Left renal cortex interstitium (tissue), 4 donors: ENCODE measurements around the gene TMEM132D. TPM values are rescaled to one million over a fixed set of nuclear protein-coding genes. Genes with fewer than 3 reads are reported as not detected.

Experiments used
- DNase-seq, 4 donors: peaks; one replicate each; pipeline ENCODE4 v3.0.0-alpha.2; 2013; ENCODE audit warnings: low read depth in 4 of 4, low spot score in 2 of 4, missing footprints in 1 of 4
- polyA plus RNA-seq, 4 donors: library from polyadenylated mRNA; unstranded; fragments of 120-200 nt; gene quantifications; one replicate each; pipeline ENCODE4 v1.2.1, GENCODE V29; 2013; ENCODE audit not compliant: insufficient read length in 4 of 4

Gene TMEM132D
- polyA plus RNA-seq, 4 donors, result 1.2 to 2.3 (median 2.0) TPM

DNA sequence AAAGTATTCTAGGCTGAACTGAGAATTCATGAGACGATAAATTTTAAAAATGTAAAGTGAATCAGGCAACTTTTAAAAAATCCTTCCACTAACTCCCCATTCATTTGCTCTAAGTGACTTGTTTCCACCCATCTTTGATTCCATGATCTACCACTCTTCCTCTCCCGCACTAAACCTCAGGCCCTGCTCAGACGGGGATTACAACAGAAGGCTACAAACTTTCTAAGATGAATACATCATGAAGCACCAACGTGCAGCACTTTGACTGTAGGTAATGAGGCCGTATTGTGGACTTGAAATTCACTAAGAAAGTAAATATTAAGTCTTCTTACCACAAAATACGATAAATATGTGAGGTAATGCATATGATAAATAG is 30.0 kb downstream of the TMEM132D start:
- DNase-seq, result no peak

DNA sequence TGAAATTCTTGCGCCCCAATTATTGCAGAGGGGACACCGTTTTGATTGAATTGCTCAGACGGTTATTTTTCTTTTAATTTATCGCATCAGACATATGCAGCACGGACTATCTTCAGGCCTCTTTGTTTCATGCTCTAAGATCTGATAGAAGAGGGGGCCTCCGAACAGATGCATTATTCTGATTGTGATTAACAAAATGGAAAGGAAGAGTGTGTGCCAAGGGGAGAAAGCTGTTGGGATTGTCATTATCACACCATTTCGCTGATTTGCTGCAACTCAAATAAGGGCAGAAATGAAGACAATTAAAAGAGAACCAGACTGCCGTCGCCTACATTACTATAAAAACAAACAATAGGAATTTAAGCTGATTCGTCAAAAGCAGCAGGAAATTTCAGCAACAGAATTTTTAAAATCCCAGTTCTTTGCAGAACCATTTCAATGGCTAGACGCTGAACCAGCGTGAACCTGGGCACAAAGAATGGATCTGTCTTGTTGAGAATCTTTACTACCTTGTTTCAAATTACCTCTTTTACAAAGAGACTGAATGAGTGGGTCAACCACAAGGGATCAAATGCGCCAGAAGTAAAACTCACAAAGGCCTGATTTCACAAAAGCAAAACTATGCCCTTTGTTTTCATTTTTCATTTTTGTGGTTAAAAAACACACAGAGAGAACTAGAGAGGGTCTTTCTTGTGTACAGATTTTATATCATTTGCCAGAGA is 30.6 kb downstream of the TMEM132D start:
- no peak for DNase-seq

DNA sequence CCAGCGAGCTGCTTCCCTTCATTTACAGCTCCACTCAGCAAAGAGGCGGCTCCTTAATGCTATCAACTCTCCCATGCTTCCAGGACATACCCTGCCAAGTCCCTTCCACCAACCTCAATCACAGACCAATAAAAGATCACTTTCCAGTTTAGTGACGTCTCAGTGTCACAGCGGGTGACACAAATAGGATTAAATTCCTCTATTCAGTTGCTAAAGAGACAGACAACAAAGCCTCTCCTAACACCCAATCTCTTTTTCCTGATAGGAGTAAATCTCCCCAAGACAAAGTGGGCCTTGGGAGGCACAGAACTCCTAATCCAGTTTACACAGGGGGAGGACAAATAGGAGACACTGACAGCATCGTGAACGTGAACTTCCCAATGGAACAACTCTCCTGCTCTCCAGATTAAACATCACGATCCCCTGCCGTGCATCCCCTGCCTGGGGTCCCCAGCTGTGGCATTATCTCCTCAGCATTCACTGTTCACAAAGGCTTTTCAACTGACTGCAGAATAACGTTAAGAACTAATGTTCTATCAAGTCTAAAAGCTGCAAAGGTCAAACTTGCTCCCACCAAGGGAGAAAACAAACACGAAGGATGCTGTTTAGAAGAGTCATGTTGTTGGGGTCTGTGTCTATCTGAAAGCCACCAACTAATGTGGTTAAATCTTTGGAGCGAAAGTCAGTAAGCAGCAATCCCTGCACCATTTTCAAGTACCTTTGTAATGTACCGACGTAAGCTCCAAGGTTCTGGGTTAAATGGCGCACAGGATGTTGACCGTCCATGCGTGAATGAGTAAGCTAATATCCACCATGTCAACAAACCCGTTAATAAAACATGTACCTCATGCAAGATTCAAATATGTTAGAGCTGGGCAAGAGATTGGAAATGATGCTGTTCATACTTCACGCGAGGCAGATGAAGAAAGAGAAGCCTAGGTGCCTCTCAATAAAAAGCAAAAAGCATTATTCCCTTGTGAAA is 31.5 kb downstream of the TMEM132D start:
- DNase-seq, result no peak

DNA sequence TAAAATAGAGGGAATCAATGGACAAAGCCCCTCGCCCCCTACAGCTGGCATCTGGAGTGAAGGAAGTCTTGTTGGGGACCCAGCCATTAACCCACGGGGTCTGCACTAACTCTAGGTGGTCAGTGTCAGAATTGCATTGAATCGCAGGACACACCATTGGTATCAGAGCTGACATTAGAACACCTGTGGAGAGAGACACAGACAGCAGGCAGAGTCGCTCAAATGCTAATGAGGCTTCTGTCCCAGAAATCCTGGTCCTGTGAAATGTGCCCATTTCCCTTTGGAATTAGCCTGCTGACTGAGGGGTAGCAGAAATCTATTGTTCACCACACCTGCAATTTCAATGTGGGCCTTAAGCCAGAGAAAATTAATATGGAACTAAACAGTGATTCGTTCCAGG is 33.0 kb downstream of the TMEM132D start:
- DNase-seq, result no peak

DNA sequence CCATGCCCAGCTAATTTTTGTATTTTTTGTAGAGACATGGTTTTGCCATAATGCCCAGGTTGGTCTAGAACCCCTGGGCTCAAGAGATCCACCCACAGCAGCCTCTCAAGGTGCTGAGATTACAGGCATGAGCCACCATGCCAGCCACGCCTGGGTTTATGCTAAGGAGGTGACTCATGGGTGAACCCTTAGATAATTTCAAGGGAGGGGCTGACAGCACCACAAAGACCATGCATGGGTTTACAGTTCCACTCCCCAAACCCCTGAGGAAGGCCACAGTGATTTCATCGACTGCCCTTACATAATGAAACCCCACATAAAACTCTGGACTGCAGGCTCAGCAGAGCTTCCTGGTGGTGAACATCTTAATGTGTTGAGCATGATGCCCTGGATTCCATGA is 33.7 kb downstream of the TMEM132D start:
- no peak for DNase-seq

DNA sequence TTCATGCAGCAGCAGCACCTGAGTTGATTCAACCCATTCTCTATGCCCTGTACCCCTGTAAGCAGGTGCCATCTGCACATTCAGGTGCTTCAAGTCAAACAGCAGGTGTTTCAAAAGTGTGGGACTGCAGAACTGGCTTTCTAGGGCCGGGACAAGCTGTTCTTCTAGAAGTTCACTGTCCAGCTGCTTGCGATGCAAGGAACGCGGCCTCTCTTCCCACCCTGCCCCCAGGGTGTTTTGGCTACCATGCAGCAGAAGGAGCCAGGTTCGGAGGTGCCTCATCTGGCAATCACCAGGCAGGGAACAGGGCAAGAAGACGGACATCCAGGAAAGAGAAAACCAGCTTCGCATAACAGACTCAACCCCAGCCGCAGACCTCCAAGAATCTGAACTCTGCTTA is 35.2 kb downstream of the TMEM132D start:
- DNase-seq, result no peak

DNA sequence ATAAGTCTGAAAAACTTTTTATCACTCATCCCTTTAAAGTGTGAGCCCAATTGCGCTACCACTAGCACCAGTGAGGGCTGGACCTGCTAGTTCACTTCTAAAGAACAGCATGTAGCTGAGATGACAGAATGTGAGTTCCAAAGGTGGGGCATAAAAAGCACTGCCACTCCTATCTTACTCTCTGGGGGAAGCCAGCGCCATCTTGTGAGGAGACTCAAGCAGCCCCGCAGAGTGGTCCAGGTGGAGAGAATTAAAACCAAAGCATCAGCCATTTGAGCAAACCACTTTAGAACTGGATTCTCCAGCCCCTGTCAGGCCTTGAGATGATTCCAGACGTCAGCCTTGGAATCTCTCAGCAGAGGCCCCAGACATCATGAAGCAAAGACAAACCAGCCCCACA is 39.9 kb downstream of the TMEM132D start:
- DNase-seq, result no peak

DNA sequence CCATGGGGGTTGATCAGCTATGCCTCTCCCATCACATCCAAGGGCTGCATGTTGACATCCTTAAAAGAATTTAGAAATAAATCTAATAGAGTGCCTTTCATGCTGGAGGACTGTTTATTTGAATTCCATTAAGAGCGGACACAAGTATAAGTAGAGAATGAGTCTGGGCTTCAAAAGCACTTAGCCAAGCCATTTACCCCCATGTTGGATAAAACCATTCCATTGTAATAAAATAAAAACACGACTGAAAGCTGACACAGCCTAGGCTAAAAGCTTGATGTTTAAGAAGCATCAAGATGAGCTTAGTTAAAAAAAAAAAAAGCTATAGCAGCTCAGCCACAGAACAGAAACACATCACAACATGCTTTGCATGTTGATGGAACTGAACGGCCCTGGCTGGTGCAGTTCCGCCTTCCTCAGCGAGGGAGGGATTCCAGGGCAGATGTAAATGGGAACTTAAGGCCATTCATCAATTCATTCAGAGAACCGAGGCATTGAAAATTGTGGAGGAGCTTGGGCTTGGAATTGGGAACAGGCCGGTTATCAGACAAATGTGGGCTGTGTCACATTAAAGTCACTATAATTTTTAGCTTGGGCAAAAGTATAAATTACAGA is 41.2 kb downstream of the TMEM132D start:
- no peak for DNase-seq

DNA sequence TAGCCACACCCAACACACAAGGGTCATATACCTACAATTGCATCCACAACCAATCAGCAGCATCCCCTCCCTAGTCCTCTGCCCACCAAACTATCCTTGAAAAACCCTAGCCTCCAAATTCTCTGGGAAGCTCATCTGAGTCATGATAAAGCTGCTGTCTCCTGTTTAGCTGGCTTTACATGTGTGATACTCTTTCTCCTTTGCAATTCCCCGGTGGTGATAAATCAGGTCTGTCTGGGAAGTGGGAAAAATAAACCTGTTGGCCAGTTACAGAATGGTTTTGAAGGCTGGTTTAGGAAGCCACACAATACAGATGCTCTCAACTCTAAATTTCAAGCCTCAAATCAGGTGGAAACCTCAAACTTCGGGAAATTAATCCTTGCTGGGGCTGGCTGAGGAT is 41.9 kb downstream of the TMEM132D start:
- no peak for DNase-seq

DNA sequence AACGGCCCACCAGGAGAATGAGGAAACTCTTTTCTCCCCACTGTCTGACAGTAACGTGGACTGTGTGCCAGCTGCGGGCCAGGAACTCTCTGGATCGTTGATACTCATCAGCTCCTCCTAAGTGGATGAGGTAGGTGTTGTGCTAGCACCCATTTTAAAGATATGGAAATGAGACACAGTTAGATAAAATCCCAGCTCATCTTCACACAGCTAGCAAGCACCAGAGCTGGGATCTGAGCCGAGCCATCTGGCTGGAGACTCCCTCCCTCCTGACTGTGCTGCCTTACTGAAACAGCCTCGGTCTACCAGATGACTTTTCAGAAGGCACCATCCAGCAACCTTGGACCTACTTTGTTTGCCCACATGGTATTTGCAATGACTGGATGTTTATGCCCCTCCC is 49.2 kb downstream of the TMEM132D start:
- no peak for DNase-seq

DNA sequence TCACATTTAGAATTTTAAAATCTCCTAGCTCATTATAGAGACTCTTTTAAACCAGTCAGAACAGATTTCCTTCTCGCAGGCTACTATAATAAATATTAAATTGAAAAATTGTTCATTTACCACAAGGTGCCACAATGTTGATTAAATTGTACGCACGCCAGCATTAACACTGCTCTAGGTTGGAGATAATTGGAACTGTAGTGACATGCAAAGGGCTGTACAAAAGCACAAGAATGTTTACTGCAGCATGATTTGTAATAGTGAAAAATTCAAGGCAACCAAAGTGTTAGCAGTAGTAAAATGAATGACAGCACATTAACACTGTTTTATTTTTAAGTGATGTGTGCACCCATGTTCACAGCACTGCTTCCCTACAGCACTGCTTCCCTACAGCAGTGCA is 52.5 kb downstream of the TMEM132D start:
- DNase-seq, result no peak

DNA sequence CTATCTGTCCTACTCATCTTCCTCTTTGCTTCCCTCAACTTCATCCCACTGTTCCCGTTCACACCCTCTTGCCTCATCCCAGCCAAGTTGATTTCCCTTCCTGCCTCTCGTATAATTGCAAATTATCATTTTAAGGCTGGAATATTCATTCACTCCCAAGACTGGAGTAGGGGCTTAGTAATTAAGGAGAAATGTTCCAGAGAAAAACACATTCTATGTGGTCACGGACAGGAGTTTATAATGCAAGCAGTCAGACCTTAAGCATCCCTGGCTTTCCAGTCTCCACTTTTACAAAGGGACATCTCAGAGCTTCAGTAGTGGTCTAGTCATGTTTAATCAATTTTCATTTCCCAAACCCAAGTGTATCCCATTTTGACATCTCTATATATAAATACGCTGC is 54.9 kb downstream of the TMEM132D start:
- no peak for DNase-seq

DNA sequence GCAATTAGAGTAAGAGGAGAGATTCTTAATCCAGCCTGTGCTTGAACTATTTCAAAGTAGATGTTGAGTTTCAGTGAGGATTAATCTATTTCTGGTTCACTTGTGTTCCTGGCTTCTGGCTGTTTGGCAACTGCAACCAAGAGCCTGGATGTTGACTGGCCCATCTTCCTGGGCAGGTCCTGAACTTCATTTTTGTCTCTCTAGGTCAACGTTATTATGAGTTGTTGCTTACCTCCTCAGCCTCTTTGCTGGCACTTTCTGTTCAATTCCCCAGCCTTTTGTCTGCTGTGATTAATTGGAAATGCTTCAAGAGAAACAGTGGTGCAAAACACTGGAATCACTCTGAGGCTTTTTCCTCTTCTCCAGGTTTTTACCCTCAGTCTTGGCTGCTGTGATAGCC is 56.8 kb downstream of the TMEM132D start:
- DNase-seq, result no peak

DNA sequence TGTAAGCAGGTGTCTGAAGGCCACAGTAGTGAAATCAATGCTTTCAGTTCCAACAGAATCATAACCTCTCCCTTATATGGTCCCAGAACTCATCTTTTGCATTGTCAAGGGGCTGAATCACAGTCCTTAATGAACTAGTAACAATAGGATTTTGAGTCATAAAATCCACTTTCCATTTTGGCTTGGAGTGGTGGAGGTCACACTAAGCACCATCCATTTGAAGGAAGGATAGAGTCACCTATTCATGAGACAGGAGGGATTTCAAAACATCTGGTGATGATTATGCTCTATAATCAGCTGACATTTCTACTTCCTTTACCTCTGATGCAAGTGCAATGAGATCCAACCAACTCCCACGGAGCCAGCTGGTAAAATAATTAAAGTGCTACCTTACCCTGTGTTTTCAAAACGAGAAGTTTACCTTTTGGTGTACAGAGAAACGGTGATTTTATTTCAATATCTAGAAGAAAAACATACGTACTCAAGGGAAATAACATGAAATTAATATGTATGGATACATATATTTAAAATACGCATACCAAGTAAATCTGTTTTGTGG is 59.1 kb downstream of the TMEM132D start:
- no peak for DNase-seq

DNA sequence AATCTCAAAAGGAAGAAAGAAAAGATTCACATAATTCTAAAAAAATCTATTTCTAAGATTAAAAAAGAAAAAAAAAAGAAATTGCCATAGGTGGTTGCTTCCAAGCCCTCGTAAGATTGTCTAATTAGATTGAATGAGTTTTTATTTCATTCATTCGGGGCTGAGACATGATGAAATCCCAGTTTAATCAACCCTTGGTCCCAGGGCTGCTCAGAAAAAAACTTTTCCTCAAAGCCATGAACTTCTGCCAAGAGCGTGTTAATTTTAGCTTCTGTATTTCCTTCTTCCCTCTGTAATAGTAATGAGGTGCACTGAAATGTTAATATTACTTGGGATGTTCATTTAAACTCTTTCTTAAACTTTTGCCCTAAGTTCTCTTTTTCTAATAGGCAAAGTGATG is 62.6 kb downstream of the TMEM132D start:
- no peak for DNase-seq

DNA sequence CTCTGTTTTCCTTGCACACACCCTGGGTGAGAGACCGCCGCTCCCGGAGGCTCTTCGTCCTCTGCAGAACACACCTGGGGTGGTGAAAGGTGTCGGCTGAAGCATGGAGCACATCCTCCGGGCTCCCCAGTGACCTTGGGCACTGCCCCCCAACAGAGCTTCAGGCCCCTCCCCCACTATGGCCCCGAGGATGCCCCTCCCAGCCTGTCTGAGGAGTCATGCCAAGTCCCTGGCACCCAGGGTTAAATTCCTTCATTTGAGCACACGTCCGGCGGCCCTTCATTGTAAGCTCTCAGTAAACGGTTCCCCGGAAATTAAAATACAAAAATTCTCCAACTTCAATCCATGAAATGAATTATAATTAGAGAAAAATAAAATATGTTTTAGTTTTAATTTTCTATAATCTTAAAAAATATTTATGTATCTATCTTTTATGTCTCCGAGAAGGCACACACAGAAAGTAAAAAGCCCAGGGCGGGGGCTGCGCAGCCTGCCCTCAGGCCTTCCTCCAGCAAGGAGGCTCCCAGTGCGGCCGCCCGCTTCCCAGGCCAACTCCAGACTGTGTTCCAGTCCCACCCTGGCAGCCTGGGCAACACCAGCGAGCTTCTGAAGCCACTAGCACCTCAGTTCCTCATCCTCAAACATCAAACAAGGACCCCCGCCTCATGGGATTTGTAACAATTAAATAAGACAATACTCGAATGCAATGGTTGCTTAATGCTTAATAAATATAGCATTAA is 63.5 kb downstream of the TMEM132D start:
- DNase-seq, result no peak

DNA sequence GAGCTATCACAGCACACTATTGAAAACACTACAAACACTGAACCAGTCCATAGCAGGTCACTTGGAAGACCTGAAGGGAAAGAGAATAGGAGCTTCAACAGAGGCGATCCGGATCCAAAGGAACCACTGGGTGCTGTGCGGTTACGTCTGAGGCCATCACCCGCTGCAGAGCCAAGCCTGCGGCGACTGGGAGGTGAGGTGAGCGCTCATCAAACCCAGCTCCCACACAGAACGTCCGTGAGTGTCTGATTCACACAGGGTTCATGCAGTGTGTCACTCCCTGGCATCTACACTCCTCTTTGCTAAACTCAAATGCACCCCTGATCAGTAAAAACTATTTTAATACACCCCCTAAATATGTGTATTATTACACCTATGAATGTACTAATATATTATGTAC is 64.1 kb downstream of the TMEM132D start:
- DNase-seq, result no peak

DNA sequence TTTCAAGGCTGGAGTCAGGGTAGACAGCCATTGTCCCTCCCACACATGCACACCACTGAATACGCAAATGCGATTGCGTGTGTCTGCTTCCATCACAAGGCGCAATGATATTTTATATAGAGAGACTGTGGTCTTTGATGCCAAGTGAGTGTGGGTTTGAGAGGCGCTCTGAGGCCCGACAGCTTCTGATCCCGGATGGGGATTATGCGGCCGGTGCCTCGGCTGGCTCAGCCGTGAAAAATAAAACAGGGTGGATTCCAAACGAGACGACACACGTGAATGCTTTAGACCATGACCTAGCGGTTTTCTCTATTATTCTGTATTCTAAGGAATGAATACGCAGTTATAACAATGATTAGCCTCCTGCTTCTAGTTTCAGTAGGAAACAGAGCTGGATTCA is 72.5 kb downstream of the TMEM132D start:
- no peak for DNase-seq

DNA sequence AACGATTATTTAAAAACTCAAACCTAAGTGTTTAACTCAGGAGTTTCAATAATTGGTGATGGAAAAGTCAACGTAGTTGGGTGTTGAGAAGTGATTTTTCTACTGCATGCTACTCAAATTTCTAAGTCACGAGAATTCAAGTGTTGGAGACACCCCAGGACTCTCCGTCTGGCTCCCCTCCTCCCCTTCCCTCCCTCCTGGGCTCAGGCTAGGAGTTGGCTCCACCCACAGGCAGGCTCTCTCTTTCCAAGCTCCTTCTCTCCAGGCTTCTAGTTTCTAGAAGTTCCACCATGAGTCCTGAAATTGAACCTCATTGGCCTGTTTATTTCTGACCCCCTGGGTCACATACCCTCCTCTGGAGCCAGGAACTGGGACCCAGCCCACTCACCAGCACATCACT is 73.0 kb downstream of the TMEM132D start:
- no peak for DNase-seq

DNA sequence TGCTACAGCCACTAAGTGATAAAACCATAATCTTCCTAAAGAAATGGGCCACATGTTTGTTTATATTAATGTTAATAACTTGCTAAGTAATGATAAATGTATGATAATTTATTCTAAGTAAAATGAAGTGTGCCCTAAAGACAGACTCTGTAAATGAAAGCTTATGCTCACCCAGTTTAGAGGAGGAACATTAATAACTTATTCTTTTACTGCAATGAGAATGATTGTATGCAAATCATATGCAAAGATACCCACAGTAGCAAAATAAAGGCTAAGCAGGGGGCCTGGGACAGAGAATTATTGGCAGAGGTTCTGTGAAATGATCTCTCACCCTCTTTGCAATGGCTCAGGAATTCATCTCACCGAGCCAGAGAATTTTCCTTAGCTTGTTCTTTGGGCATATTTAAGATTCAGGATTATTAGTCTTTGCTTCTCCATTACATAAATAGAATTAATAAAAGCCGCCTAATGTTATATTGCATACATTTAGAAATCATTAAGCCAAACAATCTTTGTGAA is 75.9 kb downstream of the TMEM132D start:
- no peak for DNase-seq
